MCF 10A (cell line): ENCODE measurements around the gene HOXA7. TPM values are rescaled to one million over a fixed set of nuclear protein-coding genes. Genes with fewer than 3 reads are reported as not detected.

ENCODE experiments used
- BruUV-seq: library from RNA; stranded (reverse); fragments of 400-500 nt; replicated peaks from 2 replicates; lab custom pipeline; 2021; lab: Mats Ljungman, UMichigan
- CTCF ChIA-PET: fragments of 300-600 bp; sonication (Branson Sonifier 250); formaldehyde crosslinking; extraction: SDS; loops from one replicate; lab custom pipeline; 2021; ENCODE audit warnings: antibody characterized with exemption, inconsistent platforms; lab: Yijun Ruan, JAX
- POLR2A ChIA-PET: fragments of 300-600, 350-650 bp; sonication (Branson Sonifier 250); formaldehyde crosslinking; extraction: SDS; loops from one replicate; lab custom pipeline; 2020; ENCODE audit warnings: antibody characterized with exemption, inconsistent platforms; lab: Yijun Ruan, JAX
- DNase-seq: peaks from one replicate; pipeline ENCODE4 v3.0.0-alpha.2; 2018; ENCODE audit not compliant: unreplicated experiment
- H3K27ac Mint-ChIP-seq: one replicate; pipeline ENCODE4 v1.8.0; 2022; ENCODE audit warnings: mild to moderate bottlenecking, low read depth, mixed read lengths; ENCODE audit not compliant: unreplicated experiment
- H3K27me3 Mint-ChIP-seq: one replicate; pipeline ENCODE4 v1.8.0; 2022; ENCODE audit warnings: mixed read lengths; ENCODE audit not compliant: insufficient read depth, unreplicated experiment
- H3K36me3 Mint-ChIP-seq: one replicate; pipeline ENCODE4 v1.8.0; 2022; ENCODE audit warnings: mild to moderate bottlenecking, moderate library complexity, mixed read lengths; ENCODE audit not compliant: insufficient read depth, unreplicated experiment
- H3K4me1 Mint-ChIP-seq: one replicate; pipeline ENCODE4 v1.8.0; 2022; ENCODE audit warnings: mixed read lengths; ENCODE audit not compliant: insufficient read depth, unreplicated experiment
- H3K4me3 Mint-ChIP-seq: one replicate; pipeline ENCODE4 v1.8.0; 2022; ENCODE audit warnings: mild to moderate bottlenecking, moderate library complexity, mixed read lengths; ENCODE audit not compliant: unreplicated experiment
- H3K9me3 Mint-ChIP-seq: one replicate; pipeline ENCODE4 v1.8.0; 2022; ENCODE audit warnings: mixed read lengths; ENCODE audit not compliant: unreplicated experiment
- CTCF ChIP-seq: fragments of 200-600 bp; IDR thresholded peaks from one replicate; pipeline ENCODE4 v1.8.0; 2022; ENCODE audit warnings: antibody characterized with exemption, mild to moderate bottlenecking; ENCODE audit not compliant: unreplicated experiment
- intact Hi-C: fragments of 100-400 bp; cut with micrococcal nuclease; formaldehyde crosslinking; loops from 2 replicates; pipeline ENCODE4 v1.14.1; 2022
- total RNA-seq: library from RNA; stranded (reverse); gene quantifications from 2 replicates; pipeline ENCODE4 v1.2.3, GENCODE V29; 2022

Gene HOXA7
- total RNA-seq, 1 experiment from 2014 or later, result 0.44 TPM

- no peaks in the 10 kb centered on the region for H3K27me3 Mint-ChIP-seq
- no peaks in the 10 kb centered on the region for H3K36me3 Mint-ChIP-seq
- intact Hi-C loops, result no loop called here
- DNase-seq, result no peak
- peaks cover 14% of the 10 kb centered on the region for H3K4me1 Mint-ChIP-seq
- BruUV-seq, result no TSS peak
- no peaks in the 10 kb centered on the region for H3K9me3 Mint-ChIP-seq
- no peak for TF ChIP-seq CTCF
- peak within 1 kb of the TSS; percentile 70 for H3K4me3 Mint-ChIP-seq
- ChIA-PET POLR2A (interaction anchor here (0.5 kb wide), 1 partner anchor 333 kb away, joined by 3 read pairs; no protein-coding TSS in a partner anchor), CTCF (interaction anchor here (0.6 to 2.6 kb wide), 4 partner anchors 9 to 735 kb away, joined by 3 to 8 read pairs (median 6); no protein-coding TSS in a partner anchor)
- H3K27ac Mint-ChIP-seq, result no peak within 1 kb of the TSS
Measured at GRCh38 chr7:27185013-27185853, 28.8 kb upstream of the HOXA7 start, which contains the start of gene HOXA11. HOXA11 (minus strand) TSS chr7:27185232; CDS start chr7:27185144, 88 bp downstream.

GRCh38 chr7:27184337-27185012 lies 28.0 kb upstream of the HOXA7 start:
- peak; percentile 32 for DNase-seq
- Mint-ChIP-seq H3K4me3 (peak overlapping the region; percentile 70), H3K27ac (no peak overlapping the region), H3K36me3 (no peaks in the 10 kb centered on the region), H3K9me3 (no peaks in the 10 kb centered on the region), H3K27me3 (no peaks in the 10 kb centered on the region), H3K4me1 (peaks cover 14% of the 10 kb centered on the region)
- no peak for TF ChIP-seq CTCF
- BruUV-seq, result no TSS peak
- ChIA-PET CTCF (interaction anchor here (0.6 to 2.6 kb wide), 3 partner anchors 8 to 735 kb away, joined by 3 to 8 read pairs (median 8); no protein-coding TSS in a partner anchor), POLR2A (no interaction called here)
- intact Hi-C loops, result no loop called here

- CTCF ChIA-PET, result interaction anchor here (0.6 to 2.6 kb wide), 2 partner anchors 12 to 200 kb away, joined by 3 to 8 read pairs; no protein-coding TSS in a partner anchor
- no TSS peak for BruUV-seq
- no peak overlapping the region for H3K27ac Mint-ChIP-seq
- no peak for TF ChIP-seq CTCF
- H3K36me3 Mint-ChIP-seq, result no peaks in the 10 kb centered on the region
- peak overlapping the region; percentile 70 for H3K4me3 Mint-ChIP-seq
- POLR2A ChIA-PET, result no interaction called here
- no peak for DNase-seq
- no peaks in the 10 kb centered on the region for H3K9me3 Mint-ChIP-seq
- intact Hi-C loops, result no loop called here
- no peaks in the 10 kb centered on the region for H3K27me3 Mint-ChIP-seq
- peaks cover 14% of the 10 kb centered on the region for H3K4me1 Mint-ChIP-seq
Measured at GRCh38 chr7:27183682-27184336, 27.3 kb upstream of the HOXA7 start.
